Femur (tissue), 1 donor: ENCODE measurements around the gene MYLK4.

Source experiments
- DNase-seq: peaks from one replicate; pipeline ENCODE4 v3.0.0-alpha.2; 2017

Gene MYLK4

GRCh38 chr6:2750832-2751231 is at the start of gene MYLK4:
Gene MYLK4 (minus strand): TSS chr6:2750922. CDS start chr6:2749294, 1,628 bp downstream.
- DNase-seq: no peak

GRCh38 chr6:2799936-2800527 is 49.3 kb upstream of the MYLK4 start:
- no peak for DNase-seq

GRCh38 chr6:2798586-2799134 is 47.9 kb upstream of the MYLK4 start:
- no peak for DNase-seq

- DNase-seq: no peak
These were observed 46.9 kb upstream of the MYLK4 start for GRCh38 chr6:2797564-2798031.

- no peak for DNase-seq
These were observed 46.1 kb upstream of the MYLK4 start for GRCh38 chr6:2796861-2797260.

GRCh38 chr6:2795956-2796355 is 45.2 kb upstream of the MYLK4 start:
- DNase-seq: no peak

- no peak for DNase-seq
These were observed 44.4 kb upstream of the MYLK4 start for GRCh38 chr6:2795162-2795561.

- no peak for DNase-seq
These were observed 43.5 kb upstream of the MYLK4 start for GRCh38 chr6:2794171-2794730.

GRCh38 chr6:2793534-2794151 is 42.9 kb upstream of the MYLK4 start:
- DNase-seq: no peak

GRCh38 chr6:2792330-2793110 is 41.8 kb upstream of the MYLK4 start:
- no peak for DNase-seq

GRCh38 chr6:2791450-2791974 is 40.8 kb upstream of the MYLK4 start:
- DNase-seq: no peak

- DNase-seq: peak; percentile 77
These were observed 40.1 kb upstream of the MYLK4 start for GRCh38 chr6:2790588-2791449.

GRCh38 chr6:2786269-2786668 is 35.5 kb upstream of the MYLK4 start:
- no peak for DNase-seq

- DNase-seq: no peak
These were observed 34.2 kb upstream of the MYLK4 start for GRCh38 chr6:2784930-2785329.

GRCh38 chr6:2784061-2784460 is 33.3 kb upstream of the MYLK4 start:
- DNase-seq: no peak

- no peak for DNase-seq
These were observed 32.7 kb upstream of the MYLK4 start for GRCh38 chr6:2783188-2783963.

GRCh38 chr6:2782825-2783187 is 32.1 kb upstream of the MYLK4 start:
- peak; percentile 70 for DNase-seq

GRCh38 chr6:2782356-2782708 is 31.6 kb upstream of the MYLK4 start:
- DNase-seq: no peak

GRCh38 chr6:2781685-2782355 is 31.1 kb upstream of the MYLK4 start:
- DNase-seq: no peak

GRCh38 chr6:2780102-2780737 is 29.5 kb upstream of the MYLK4 start:
- no peak for DNase-seq
